Subcutaneous adipose tissue (tissue), 4 donors: ENCODE results near the gene TMLHE. TPM values are rescaled to one million over a fixed set of nuclear protein-coding genes. Genes with fewer than 3 reads are reported as not detected.

Experiments
- total RNA-seq, 4 donors: library from RNA; depleted of rRNA; stranded (reverse); fragments of >200 nt; gene quantifications; one replicate each; pipeline ENCODE4 v1.1.0, GENCODE V29; 2016
- TF ChIP-seq, protein P1 (sequence below): fragments of 450-650 bp; IDR thresholded peaks from one replicate; pipeline ENCODE4 v1.5.1; 2016; ENCODE audit warnings: low read depth, mild to moderate bottlenecking, control low read depth, antibody characterized with exemption, moderate library complexity

Gene TMLHE
- total RNA-seq, 4 donors from 2014 or later = 23.3 to 32.0 (median 26.0) TPM

DNA sequence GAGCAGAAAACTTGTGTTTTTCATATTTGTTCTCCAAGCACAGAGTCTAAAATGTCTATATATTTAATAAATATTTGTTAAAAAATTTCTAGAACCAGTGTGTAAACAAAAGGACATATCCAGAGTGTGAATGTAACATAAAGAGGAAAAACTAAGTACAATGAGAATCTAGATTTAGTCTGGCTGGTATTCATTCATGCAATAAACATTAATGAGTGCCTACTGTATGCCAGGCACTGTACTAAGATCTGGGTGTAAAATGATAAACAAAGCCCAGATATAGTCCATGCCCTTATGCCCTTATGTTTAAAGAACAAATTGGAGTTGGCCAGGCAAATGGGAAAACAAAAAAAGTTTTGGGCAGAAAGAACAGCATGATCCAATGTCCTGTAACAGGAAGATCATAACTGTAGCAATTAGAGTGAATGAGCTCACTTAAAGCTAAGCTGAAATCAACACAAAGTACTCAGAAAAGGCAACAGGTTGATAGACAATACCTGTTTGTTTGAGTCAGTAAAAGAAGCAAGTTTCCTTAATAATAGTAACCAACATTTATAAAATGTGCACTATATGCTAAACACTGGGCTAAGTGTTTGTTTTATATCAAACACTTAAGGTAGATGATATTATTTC, 1.3 kb upstream of the TMLHE start:
- TF ChIP-seq, protein P1, sequence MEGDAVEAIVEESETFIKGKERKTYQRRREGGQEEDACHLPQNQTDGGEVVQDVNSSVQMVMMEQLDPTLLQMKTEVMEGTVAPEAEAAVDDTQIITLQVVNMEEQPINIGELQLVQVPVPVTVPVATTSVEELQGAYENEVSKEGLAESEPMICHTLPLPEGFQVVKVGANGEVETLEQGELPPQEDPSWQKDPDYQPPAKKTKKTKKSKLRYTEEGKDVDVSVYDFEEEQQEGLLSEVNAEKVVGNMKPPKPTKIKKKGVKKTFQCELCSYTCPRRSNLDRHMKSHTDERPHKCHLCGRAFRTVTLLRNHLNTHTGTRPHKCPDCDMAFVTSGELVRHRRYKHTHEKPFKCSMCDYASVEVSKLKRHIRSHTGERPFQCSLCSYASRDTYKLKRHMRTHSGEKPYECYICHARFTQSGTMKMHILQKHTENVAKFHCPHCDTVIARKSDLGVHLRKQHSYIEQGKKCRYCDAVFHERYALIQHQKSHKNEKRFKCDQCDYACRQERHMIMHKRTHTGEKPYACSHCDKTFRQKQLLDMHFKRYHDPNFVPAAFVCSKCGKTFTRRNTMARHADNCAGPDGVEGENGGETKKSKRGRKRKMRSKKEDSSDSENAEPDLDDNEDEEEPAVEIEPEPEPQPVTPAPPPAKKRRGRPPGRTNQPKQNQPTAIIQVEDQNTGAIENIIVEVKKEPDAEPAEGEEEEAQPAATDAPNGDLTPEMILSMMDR = no peak

DNA sequence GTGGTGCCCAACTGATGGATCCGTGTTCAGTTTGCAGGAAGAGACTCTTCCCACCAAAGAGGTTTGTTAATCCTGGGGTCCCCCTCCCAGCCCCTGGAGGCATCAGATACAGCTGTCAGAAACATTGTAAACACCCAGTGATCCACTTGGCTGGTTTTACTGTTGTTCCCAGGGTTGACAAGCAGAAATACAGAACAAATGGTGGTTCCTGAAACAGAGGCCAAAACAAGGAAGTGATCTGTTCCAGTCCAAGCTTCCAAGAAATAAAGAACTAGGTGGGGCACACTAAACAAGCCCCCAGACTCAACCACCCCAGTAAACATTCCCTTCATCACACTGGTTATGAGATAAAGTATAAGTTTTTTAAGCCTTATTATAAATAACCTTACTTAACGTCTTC, 1.4 kb downstream of the TMLHE start:
- TF ChIP-seq, protein P1 = no peak

DNA sequence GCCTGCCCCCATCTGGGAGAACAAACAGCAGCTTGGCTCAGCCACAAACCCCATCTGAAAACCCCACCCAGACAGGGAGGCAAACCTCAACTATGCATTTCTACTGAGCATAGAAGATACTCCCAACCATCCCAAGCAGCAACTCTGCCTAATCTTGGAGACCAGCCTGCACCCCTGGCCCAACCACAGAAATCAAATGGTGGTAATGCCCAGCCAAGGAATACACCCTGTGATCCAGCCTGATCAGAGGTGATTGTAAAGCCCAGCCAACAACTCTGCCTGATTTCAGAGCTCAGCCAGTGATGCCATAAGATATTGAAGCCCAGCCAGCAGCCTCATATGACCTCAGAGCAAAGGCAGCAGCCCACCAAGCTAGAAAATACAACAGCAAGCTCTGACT, 19.8 kb downstream of the TMLHE start:
- TF ChIP-seq, protein P1 = no peak

DNA sequence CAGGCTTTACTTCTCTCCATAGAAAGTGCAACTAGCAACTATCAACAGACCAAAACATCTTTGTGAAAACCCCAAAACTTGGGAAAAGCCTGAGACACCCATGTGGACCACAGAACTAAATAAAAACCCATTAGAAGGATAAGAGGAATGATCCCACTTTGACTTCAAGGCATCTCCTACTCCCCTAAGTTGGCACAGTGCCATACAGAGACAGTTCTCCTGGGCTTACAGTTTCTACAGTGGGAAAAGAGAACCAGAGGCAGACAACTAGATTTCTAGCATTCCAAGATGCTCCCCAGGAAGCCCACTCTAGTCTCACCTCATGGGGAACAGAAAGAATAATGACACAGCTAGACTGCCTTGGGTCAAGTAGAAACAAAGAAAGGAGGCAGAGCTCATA, 20.4 kb downstream of the TMLHE start:
- TF ChIP-seq, protein P1 = no peak

DNA sequence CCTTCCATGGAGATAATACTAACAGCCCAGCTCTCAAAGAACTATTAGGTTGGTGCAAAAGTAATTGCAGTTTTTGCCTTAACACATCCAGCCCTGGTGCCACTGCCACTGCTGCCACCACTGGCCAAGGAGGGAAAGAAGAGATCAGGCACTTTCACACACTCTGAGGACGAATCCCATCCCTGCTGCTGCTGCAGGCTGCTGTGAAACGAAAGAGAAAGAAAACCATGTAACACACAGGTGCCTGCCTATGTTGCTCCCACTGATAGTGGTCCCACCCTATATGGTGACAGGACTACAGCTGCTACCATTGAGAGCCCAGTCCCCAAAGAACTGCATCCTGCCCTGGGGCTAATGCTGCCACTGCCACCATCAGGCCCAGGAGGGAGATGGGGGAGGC, 35.1 kb downstream of the TMLHE start:
- TF ChIP-seq, protein P1 = no peak

DNA sequence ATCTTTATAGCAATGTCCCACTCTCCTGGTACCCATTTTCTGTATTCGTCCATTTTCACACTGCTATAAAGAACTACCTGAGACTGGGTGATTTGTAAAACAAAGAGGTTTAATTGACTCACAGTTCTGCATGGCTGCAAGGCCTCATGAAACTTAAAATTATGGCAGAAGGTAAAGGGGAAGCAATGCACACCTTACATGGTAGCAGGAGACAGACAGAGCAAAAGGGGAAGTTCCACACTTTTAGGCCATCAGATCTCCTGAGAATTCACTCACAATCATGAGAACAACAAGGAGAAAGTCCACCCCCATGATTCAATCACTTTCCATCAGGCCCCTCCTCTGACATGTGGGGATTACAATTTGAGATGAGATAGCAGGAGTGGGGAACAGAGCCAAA, 49.7 kb downstream of the TMLHE start:
- TF ChIP-seq, protein P1 = no peak

DNA sequence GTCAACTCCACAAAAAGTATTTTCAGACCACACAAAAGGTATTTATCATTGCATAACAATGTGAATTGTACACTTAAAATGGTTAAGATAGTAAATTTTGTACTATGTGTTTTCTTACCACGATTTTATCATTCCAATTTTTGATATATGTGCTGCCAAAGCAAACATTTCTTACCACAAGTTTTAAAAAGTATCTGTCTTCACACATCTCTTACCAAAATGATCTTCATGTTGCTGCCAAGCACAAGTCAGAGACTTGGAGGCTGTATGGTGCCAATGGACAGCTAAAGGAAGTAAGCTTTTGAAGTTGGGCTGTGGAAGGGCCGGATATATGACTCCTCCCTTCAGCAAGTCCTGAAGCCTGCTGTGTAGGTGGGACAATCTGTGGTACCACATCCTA, 67.9 kb downstream of the TMLHE start:
- TF ChIP-seq, protein P1 = no peak
